PC-3 (cell line): ENCODE results near the gene FGD4.

ENCODE experiments used
- CTCF ChIP-seq: fragments of 300-600 bp; sonication (generic); conservative IDR thresholded peaks from 2 replicates; pipeline ENCODE4 v1.5.1; 2017; ENCODE audit warnings: antibody characterized with exemption, low read depth, mild to moderate bottlenecking, low read length
- EZH2phosphoT487 ChIP-seq: fragments of 300-600 bp; sonication (generic); IDR thresholded peaks from 2 replicates; pipeline ENCODE4 v1.6.1; 2018; ENCODE audit warnings: mild to moderate bottlenecking, antibody characterized with exemption, low read length, borderline replicate concordance

DNA sequence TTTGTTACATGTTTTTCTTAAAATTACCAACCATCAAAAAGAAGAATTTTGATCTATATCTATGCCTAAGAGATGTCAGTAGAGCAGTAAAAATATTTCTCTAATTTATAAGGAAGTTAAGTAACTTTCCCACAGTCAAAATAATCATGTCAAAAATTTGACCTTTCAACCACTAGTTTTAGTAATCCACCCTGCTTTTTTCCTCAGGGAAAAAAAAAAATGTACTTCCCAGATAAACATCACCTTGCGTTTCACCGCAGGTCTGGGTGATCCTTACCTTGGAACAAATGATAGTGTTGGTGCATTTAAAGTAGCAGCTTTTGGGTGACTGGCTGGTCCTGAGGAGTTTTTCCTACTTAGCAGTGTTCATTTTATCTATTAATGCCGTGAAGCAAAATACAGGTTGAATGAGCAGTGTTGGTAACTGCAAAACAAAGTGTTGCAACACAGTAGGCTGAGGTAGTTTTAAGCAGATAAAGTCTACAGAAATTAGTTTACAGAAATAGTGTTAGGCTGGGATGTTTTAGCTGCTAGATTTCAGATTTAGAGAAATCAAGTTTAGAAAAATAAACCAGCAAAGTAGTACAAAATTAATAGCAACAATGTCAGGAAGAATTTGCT lies 142.5 kb downstream of the FGD4 start:
- TF ChIP-seq CTCF (no peak), EZH2phosphoT487 (no peak)
